HL-60 (cell line): ENCODE measurements around the gene PHF21A.

ENCODE experiments used
- GABPA ChIP-seq: IDR thresholded peaks from 2 replicates; pipeline ENCODE4 v1.6.1; 2012; ENCODE audit warnings: low read depth
- POLR2AphosphoS5 ChIP-seq: IDR thresholded peaks from 2 replicates; pipeline ENCODE4 v1.6.1; 2012; ENCODE audit warnings: low read depth
- TF ChIP-seq, protein P1 (sequence below): IDR thresholded peaks from one replicate; pipeline ENCODE4 v1.5.1; 2011; ENCODE audit warnings: low read length, control low read depth, inconsistent platforms; ENCODE audit not compliant: insufficient read depth
- TF ChIP-seq, protein P2 (sequence below): IDR thresholded peaks from 2 replicates; pipeline ENCODE4 v1.6.1; 2012; ENCODE audit warnings: low read depth; ENCODE audit not compliant: insufficient replicate concordance

DNA sequence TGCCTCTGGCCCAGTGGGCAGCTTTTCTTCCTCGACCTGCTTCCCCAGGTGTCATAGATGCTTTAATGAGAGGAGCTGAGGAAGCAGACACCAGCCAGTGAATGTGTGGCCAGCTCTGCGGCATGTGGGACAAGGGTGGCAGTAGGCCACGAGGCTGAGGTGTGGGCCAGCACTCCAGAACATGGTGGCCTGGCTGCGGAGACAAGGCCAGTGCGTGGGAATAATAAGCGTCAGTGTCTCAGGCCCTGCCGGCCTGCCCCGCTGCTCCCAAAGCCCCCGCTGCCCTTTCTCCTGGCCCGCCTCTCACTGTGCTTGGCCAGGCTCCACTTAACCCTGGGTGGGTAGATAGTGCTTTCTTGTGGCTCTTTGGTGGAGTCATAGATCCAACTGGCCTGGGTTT lies 233.7 kb downstream of the PHF21A start:
- TF ChIP-seq, protein P1, sequence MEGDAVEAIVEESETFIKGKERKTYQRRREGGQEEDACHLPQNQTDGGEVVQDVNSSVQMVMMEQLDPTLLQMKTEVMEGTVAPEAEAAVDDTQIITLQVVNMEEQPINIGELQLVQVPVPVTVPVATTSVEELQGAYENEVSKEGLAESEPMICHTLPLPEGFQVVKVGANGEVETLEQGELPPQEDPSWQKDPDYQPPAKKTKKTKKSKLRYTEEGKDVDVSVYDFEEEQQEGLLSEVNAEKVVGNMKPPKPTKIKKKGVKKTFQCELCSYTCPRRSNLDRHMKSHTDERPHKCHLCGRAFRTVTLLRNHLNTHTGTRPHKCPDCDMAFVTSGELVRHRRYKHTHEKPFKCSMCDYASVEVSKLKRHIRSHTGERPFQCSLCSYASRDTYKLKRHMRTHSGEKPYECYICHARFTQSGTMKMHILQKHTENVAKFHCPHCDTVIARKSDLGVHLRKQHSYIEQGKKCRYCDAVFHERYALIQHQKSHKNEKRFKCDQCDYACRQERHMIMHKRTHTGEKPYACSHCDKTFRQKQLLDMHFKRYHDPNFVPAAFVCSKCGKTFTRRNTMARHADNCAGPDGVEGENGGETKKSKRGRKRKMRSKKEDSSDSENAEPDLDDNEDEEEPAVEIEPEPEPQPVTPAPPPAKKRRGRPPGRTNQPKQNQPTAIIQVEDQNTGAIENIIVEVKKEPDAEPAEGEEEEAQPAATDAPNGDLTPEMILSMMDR = no peak
- TF ChIP-seq, protein P2, sequence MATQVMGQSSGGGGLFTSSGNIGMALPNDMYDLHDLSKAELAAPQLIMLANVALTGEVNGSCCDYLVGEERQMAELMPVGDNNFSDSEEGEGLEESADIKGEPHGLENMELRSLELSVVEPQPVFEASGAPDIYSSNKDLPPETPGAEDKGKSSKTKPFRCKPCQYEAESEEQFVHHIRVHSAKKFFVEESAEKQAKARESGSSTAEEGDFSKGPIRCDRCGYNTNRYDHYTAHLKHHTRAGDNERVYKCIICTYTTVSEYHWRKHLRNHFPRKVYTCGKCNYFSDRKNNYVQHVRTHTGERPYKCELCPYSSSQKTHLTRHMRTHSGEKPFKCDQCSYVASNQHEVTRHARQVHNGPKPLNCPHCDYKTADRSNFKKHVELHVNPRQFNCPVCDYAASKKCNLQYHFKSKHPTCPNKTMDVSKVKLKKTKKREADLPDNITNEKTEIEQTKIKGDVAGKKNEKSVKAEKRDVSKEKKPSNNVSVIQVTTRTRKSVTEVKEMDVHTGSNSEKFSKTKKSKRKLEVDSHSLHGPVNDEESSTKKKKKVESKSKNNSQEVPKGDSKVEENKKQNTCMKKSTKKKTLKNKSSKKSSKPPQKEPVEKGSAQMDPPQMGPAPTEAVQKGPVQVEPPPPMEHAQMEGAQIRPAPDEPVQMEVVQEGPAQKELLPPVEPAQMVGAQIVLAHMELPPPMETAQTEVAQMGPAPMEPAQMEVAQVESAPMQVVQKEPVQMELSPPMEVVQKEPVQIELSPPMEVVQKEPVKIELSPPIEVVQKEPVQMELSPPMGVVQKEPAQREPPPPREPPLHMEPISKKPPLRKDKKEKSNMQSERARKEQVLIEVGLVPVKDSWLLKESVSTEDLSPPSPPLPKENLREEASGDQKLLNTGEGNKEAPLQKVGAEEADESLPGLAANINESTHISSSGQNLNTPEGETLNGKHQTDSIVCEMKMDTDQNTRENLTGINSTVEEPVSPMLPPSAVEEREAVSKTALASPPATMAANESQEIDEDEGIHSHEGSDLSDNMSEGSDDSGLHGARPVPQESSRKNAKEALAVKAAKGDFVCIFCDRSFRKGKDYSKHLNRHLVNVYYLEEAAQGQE = no peak
- TF ChIP-seq POLR2AphosphoS5 (no peak), GABPA (no peak)
